ENCODE data around the gene UNC5C.

The UNC5C gene

GRCh38 chr4:95445251-95445650 lies 103.5 kb downstream of the UNC5C start:
- ATAC-seq (replicated peaks): no peak
- peaks cover 0 to 1% of the 10 kb centered on the region in 2 donors for H3K9me3 Mint-ChIP-seq
- H3K4me3 Mint-ChIP-seq: no peak overlapping the region
- DNase-seq: no peak
- H3K4me1 Mint-ChIP-seq (ENCODE audit: low read depth in 2 of 2): no peaks in the 10 kb centered on the region
- H3K27me3 Mint-ChIP-seq: no peaks in the 10 kb centered on the region
- no peak overlapping the region for H3K27ac Mint-ChIP-seq
- H3K36me3 Mint-ChIP-seq (ENCODE audit: insufficient read depth): no peaks in the 10 kb centered on the region

GRCh38 chr4:95444812-95445211 lies 104.0 kb downstream of the UNC5C start:
- Mint-ChIP-seq H3K9me3 (peaks cover 0 to 1% of the 10 kb centered on the region in 2 donors), H3K27me3 (no peaks in the 10 kb centered on the region), H3K4me1 (ENCODE audit: low read depth in 2 of 2) (no peaks in the 10 kb centered on the region), H3K4me3 (no peak overlapping the region), H3K27ac (no peak overlapping the region), H3K36me3 (ENCODE audit: insufficient read depth) (no peaks in the 10 kb centered on the region)
- DNase-seq: no peak
- ATAC-seq (replicated peaks): no peak

- H3K9me3 Mint-ChIP-seq: peaks cover 0 to 2% of the 10 kb centered on the region in 2 donors
- no peaks in the 10 kb centered on the region for H3K36me3 Mint-ChIP-seq (ENCODE audit: insufficient read depth)
- DNase-seq: no peak
- H3K27me3 Mint-ChIP-seq: no peaks in the 10 kb centered on the region
- H3K4me3 Mint-ChIP-seq: no peak overlapping the region
- no peaks in the 10 kb centered on the region for H3K4me1 Mint-ChIP-seq (ENCODE audit: low read depth in 2 of 2)
- no peak for ATAC-seq (replicated peaks)
- no peak overlapping the region for H3K27ac Mint-ChIP-seq
These were observed 108.9 kb downstream of the UNC5C start for GRCh38 chr4:95439896-95440295.

- no peak for ATAC-seq (replicated peaks)
- no peak for DNase-seq
- Mint-ChIP-seq H3K4me1 (ENCODE audit: low read depth in 2 of 2) (no peaks in the 10 kb centered on the region), H3K27me3 (no peaks in the 10 kb centered on the region), H3K27ac (no peak overlapping the region), H3K36me3 (ENCODE audit: insufficient read depth) (no peaks in the 10 kb centered on the region), H3K4me3 (no peak overlapping the region), H3K9me3 (peaks cover 0 to 2% of the 10 kb centered on the region in 2 donors)
These were observed 109.7 kb downstream of the UNC5C start for GRCh38 chr4:95439071-95439470.

GRCh38 chr4:95432466-95432865 lies 116.3 kb downstream of the UNC5C start:
- H3K27ac Mint-ChIP-seq: no peak overlapping the region
- H3K9me3 Mint-ChIP-seq: peaks cover 0 to 4% of the 10 kb centered on the region in 2 donors
- H3K27me3 Mint-ChIP-seq: no peaks in the 10 kb centered on the region
- H3K36me3 Mint-ChIP-seq (ENCODE audit: insufficient read depth): no peaks in the 10 kb centered on the region
- ATAC-seq (replicated peaks) (no peak), DNase-seq (no peak)
- no peak overlapping the region for H3K4me3 Mint-ChIP-seq
- no peaks in the 10 kb centered on the region for H3K4me1 Mint-ChIP-seq (ENCODE audit: low read depth in 2 of 2)

- DNase-seq: no peak
- H3K27me3 Mint-ChIP-seq: no peaks in the 10 kb centered on the region
- peaks cover under 1 to 6% of the 10 kb centered on the region in 2 donors for H3K9me3 Mint-ChIP-seq
- no peaks in the 10 kb centered on the region for H3K36me3 Mint-ChIP-seq (ENCODE audit: insufficient read depth)
- H3K4me3 Mint-ChIP-seq: no peak overlapping the region
- ATAC-seq (replicated peaks): no peak
- no peaks in the 10 kb centered on the region for H3K4me1 Mint-ChIP-seq (ENCODE audit: low read depth in 2 of 2)
- no peak overlapping the region for H3K27ac Mint-ChIP-seq
These were observed 117.1 kb downstream of the UNC5C start for GRCh38 chr4:95431678-95432077.

GRCh38 chr4:95429416-95429815 lies 119.4 kb downstream of the UNC5C start:
- no peaks in the 10 kb centered on the region for H3K27me3 Mint-ChIP-seq
- no peak for ATAC-seq (replicated peaks)
- H3K27ac Mint-ChIP-seq: no peak overlapping the region
- no peaks in the 10 kb centered on the region for H3K36me3 Mint-ChIP-seq (ENCODE audit: insufficient read depth)
- no peak overlapping the region for H3K4me3 Mint-ChIP-seq
- H3K9me3 Mint-ChIP-seq: peaks cover 5 to 9% of the 10 kb centered on the region in 2 donors
- no peaks in the 10 kb centered on the region for H3K4me1 Mint-ChIP-seq (ENCODE audit: low read depth in 2 of 2)
- no peak for DNase-seq

- Mint-ChIP-seq H3K36me3 (ENCODE audit: insufficient read depth) (no peaks in the 10 kb centered on the region), H3K4me1 (ENCODE audit: low read depth in 2 of 2) (no peaks in the 10 kb centered on the region), H3K9me3 (peaks cover 5 to 9% of the 10 kb centered on the region in 2 donors), H3K27me3 (no peaks in the 10 kb centered on the region), H3K27ac (no peak overlapping the region), H3K4me3 (no peak overlapping the region)
- ATAC-seq (replicated peaks) (no peak), DNase-seq (no peak)
These were observed 120.3 kb downstream of the UNC5C start for GRCh38 chr4:95428291-95429070.

GRCh38 chr4:95426455-95426854 lies 122.3 kb downstream of the UNC5C start:
- H3K4me3 Mint-ChIP-seq: no peak overlapping the region
- H3K9me3 Mint-ChIP-seq: peaks cover 7 to 16% of the 10 kb centered on the region in 2 donors
- H3K36me3 Mint-ChIP-seq (ENCODE audit: insufficient read depth): no peaks in the 10 kb centered on the region
- ATAC-seq (replicated peaks): no peak
- H3K27me3 Mint-ChIP-seq: no peaks in the 10 kb centered on the region
- no peak overlapping the region for H3K27ac Mint-ChIP-seq
- no peak for DNase-seq
- no peaks in the 10 kb centered on the region for H3K4me1 Mint-ChIP-seq (ENCODE audit: low read depth in 2 of 2)

- ATAC-seq (replicated peaks): no peak
- no peak for DNase-seq
- Mint-ChIP-seq H3K36me3 (ENCODE audit: insufficient read depth) (no peaks in the 10 kb centered on the region), H3K4me3 (no peak overlapping the region), H3K4me1 (ENCODE audit: low read depth in 2 of 2) (no peaks in the 10 kb centered on the region), H3K27me3 (no peaks in the 10 kb centered on the region), H3K27ac (no peak overlapping the region), H3K9me3 (peaks cover 5 to 16% of the 10 kb centered on the region in 2 donors)
These were observed 126.3 kb downstream of the UNC5C start for GRCh38 chr4:95422436-95422835.

GRCh38 chr4:95421869-95422268 lies 126.9 kb downstream of the UNC5C start:
- Mint-ChIP-seq H3K4me1 (ENCODE audit: low read depth in 2 of 2) (no peaks in the 10 kb centered on the region), H3K27ac (no peak overlapping the region), H3K9me3 (peaks cover 4 to 16% of the 10 kb centered on the region in 2 donors), H3K4me3 (no peak overlapping the region), H3K36me3 (ENCODE audit: insufficient read depth) (no peaks in the 10 kb centered on the region), H3K27me3 (no peaks in the 10 kb centered on the region)
- no peak for DNase-seq
- no peak for ATAC-seq (replicated peaks)

GRCh38 chr4:95417531-95417930 lies 131.2 kb downstream of the UNC5C start:
- Mint-ChIP-seq H3K4me1 (ENCODE audit: low read depth in 2 of 2) (no peaks in the 10 kb centered on the region), H3K27ac (no peak overlapping the region), H3K27me3 (no peaks in the 10 kb centered on the region), H3K4me3 (no peak overlapping the region), H3K9me3 (peaks cover 1 to 13% of the 10 kb centered on the region in 2 donors), H3K36me3 (ENCODE audit: insufficient read depth) (no peaks in the 10 kb centered on the region)
- no peak for DNase-seq
- no peak for ATAC-seq (replicated peaks)

- H3K4me3 Mint-ChIP-seq: no peak overlapping the region
- H3K27ac Mint-ChIP-seq: no peak overlapping the region
- ATAC-seq (replicated peaks) (no peak), DNase-seq (no peak)
- H3K27me3 Mint-ChIP-seq: no peaks in the 10 kb centered on the region
- peaks cover 6 to 10% of the 10 kb centered on the region in 2 donors for H3K9me3 Mint-ChIP-seq
- no peaks in the 10 kb centered on the region for H3K36me3 Mint-ChIP-seq (ENCODE audit: insufficient read depth)
- no peaks in the 10 kb centered on the region for H3K4me1 Mint-ChIP-seq (ENCODE audit: low read depth in 2 of 2)
These were observed 133.4 kb downstream of the UNC5C start for GRCh38 chr4:95415346-95415771.

GRCh38 chr4:95411371-95412088 lies 137.2 kb downstream of the UNC5C start:
- Mint-ChIP-seq H3K4me3 (no peak overlapping the region), H3K9me3 (peaks cover 7 to 18% of the 10 kb centered on the region in 2 donors), H3K36me3 (ENCODE audit: insufficient read depth) (no peaks in the 10 kb centered on the region), H3K27ac (no peak overlapping the region), H3K4me1 (ENCODE audit: low read depth in 2 of 2) (no peaks in the 10 kb centered on the region), H3K27me3 (no peaks in the 10 kb centered on the region)
- ATAC-seq (replicated peaks) (no peak), DNase-seq (no peak)
